KMS-11 (cell line): ENCODE results near the gene BBOX1.

Experiments
- H2AFZ ChIP-seq: fragments of 200-600 bp; sonication (generic); 2 replicates; pipeline ENCODE4 v1.6.1; 2016; ENCODE audit warnings: antibody characterized with exemption, mixed run types, low read depth
- H3K27ac ChIP-seq: fragments of 200-600 bp; sonication (generic); 2 replicates; pipeline ENCODE4 v1.6.1; 2016; ENCODE audit warnings: mild to moderate bottlenecking, mixed run types
- H3K27me3 ChIP-seq: fragments of 200-600 bp; sonication (generic); 2 replicates; pipeline ENCODE4 v1.6.1; 2017; ENCODE audit warnings: mild to moderate bottlenecking, low read depth, mixed run types, moderate library complexity; ENCODE audit not compliant: insufficient read depth
- H3K36me3 ChIP-seq: fragments of 200-600 bp; sonication (generic); 2 replicates; pipeline ENCODE4 v1.6.1; 2017; ENCODE audit warnings: mild to moderate bottlenecking, mixed run types; ENCODE audit not compliant: insufficient read depth
- H3K4me1 ChIP-seq: fragments of 200-600 bp; sonication (generic); 2 replicates; pipeline ENCODE4 v1.6.1; 2016; ENCODE audit warnings: mild to moderate bottlenecking, low read depth, mixed run types; ENCODE audit not compliant: poor library complexity, severe bottlenecking
- H3K4me2 ChIP-seq: fragments of 200-600 bp; sonication (generic); 2 replicates; pipeline ENCODE4 v1.7.0; 2016; ENCODE audit warnings: mild to moderate bottlenecking, mixed run types
- H3K4me3 ChIP-seq: fragments of 200-600 bp; sonication (generic); IDR thresholded peaks from 2 replicates; pipeline ENCODE4 v1.6.1; 2017; ENCODE audit warnings: low read depth, low read length, mixed read lengths; ENCODE audit not compliant: insufficient read depth
- H3K79me2 ChIP-seq: fragments of 200-600 bp; sonication (generic); 2 replicates; pipeline ENCODE4 v1.6.1; 2016; ENCODE audit warnings: low read depth, mixed run types; ENCODE audit not compliant: insufficient read depth
- H3K9ac ChIP-seq: fragments of 200-600 bp; sonication (generic); 2 replicates; pipeline ENCODE4 v1.6.1; 2016; ENCODE audit warnings: mild to moderate bottlenecking, mixed run types
- H4K20me1 ChIP-seq: fragments of 200-600 bp; sonication (generic); 2 replicates; pipeline ENCODE4 v1.6.1; 2016; ENCODE audit warnings: mild to moderate bottlenecking, mixed run types; ENCODE audit not compliant: insufficient read depth
- CTCF ChIP-seq: fragments of 200-600 bp; sonication (generic); conservative IDR thresholded peaks from 2 replicates; pipeline ENCODE4 v1.6.1; 2017; ENCODE audit warnings: low read depth, mild to moderate bottlenecking, antibody characterized with exemption, low read length, moderate library complexity, mixed read lengths

Gene BBOX1

GRCh38 chr11:27012234-27012921 lies 28.2 kb upstream of the BBOX1 start:
- Histone ChIP-seq H3K36me3 (no peaks in the 10 kb centered on the region), H3K4me3 (no peak overlapping the region), H3K79me2 (no peaks in the 10 kb centered on the region), H3K4me2 (no peak overlapping the region), H3K9ac (no peak overlapping the region), H3K27ac (no peak overlapping the region), H2AFZ (no peak overlapping the region), H3K4me1 (peaks cover 3% of the 10 kb centered on the region), H3K27me3 (no peaks in the 10 kb centered on the region), H4K20me1 (no peaks in the 10 kb centered on the region)
- TF ChIP-seq CTCF, result no peak

GRCh38 chr11:27013781-27014361 lies 26.7 kb upstream of the BBOX1 start:
- H2AFZ ChIP-seq, result no peak overlapping the region
- H3K9ac ChIP-seq, result no peak overlapping the region
- no peaks in the 10 kb centered on the region for H3K27me3 ChIP-seq
- no peaks in the 10 kb centered on the region for H3K79me2 ChIP-seq
- TF ChIP-seq CTCF, result no peak
- H3K4me1 ChIP-seq, result peaks cover 1% of the 10 kb centered on the region
- H3K36me3 ChIP-seq, result no peaks in the 10 kb centered on the region
- no peak overlapping the region for H3K4me3 ChIP-seq
- H3K4me2 ChIP-seq, result no peak overlapping the region
- no peaks in the 10 kb centered on the region for H4K20me1 ChIP-seq
- no peak overlapping the region for H3K27ac ChIP-seq

GRCh38 chr11:27018902-27019529 lies 21.6 kb upstream of the BBOX1 start:
- H2AFZ ChIP-seq, result no peak overlapping the region
- no peak for TF ChIP-seq CTCF
- no peaks in the 10 kb centered on the region for H3K79me2 ChIP-seq
- no peak overlapping the region for H3K4me2 ChIP-seq
- H3K9ac ChIP-seq, result no peak overlapping the region
- no peaks in the 10 kb centered on the region for H4K20me1 ChIP-seq
- no peaks in the 10 kb centered on the region for H3K27me3 ChIP-seq
- H3K36me3 ChIP-seq, result no peaks in the 10 kb centered on the region
- H3K27ac ChIP-seq, result no peak overlapping the region
- H3K4me1 ChIP-seq, result no peaks in the 10 kb centered on the region
- no peak overlapping the region for H3K4me3 ChIP-seq

GRCh38 chr11:27020751-27021150 lies 19.9 kb upstream of the BBOX1 start:
- H3K4me3 ChIP-seq, result no peak overlapping the region
- no peaks in the 10 kb centered on the region for H3K36me3 ChIP-seq
- no peak overlapping the region for H3K9ac ChIP-seq
- H3K4me2 ChIP-seq, result no peak overlapping the region
- no peak for TF ChIP-seq CTCF
- no peaks in the 10 kb centered on the region for H3K27me3 ChIP-seq
- H3K4me1 ChIP-seq, result no peaks in the 10 kb centered on the region
- no peak overlapping the region for H3K27ac ChIP-seq
- H2AFZ ChIP-seq, result no peak overlapping the region
- no peaks in the 10 kb centered on the region for H4K20me1 ChIP-seq
- H3K79me2 ChIP-seq, result no peaks in the 10 kb centered on the region
